HG02588 (cell line): ENCODE results near the gene KIF1B.
"Not testable (repeated sequence)": the region's sequence is repeated elsewhere in the genome, so short reads cannot be mapped to it uniquely, and the experiment has no call there.

Experiments used
- ATAC-seq: cut with Tn5 transposase; IDR thresholded peaks from one replicate; pipeline ENCODE4 v1.9.1; 2021; ENCODE audit warnings: mild to moderate bottlenecking, moderate library complexity; ENCODE audit not compliant: unreplicated experiment

The KIF1B gene

DNA sequence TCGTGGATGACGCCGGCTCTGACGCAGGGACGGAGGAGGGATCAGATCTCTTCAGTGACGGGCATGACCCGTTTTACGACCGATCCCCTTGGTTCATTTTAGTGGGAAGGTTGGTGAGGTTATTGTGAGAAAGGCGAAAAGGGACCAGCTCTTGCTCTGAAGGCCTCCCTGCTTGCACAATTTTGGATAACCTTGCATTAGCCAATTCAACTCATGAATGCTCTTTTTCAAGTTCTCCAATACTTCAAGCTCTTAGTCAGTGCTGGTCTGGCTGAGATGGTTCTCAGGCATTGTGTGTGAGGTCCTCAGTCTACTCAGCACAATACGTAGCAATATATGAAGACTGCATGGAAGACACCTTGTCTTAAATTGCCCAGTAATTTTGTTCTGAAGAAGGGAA is 115.9 kb downstream of the KIF1B start:
- ATAC-seq, result no peak

DNA sequence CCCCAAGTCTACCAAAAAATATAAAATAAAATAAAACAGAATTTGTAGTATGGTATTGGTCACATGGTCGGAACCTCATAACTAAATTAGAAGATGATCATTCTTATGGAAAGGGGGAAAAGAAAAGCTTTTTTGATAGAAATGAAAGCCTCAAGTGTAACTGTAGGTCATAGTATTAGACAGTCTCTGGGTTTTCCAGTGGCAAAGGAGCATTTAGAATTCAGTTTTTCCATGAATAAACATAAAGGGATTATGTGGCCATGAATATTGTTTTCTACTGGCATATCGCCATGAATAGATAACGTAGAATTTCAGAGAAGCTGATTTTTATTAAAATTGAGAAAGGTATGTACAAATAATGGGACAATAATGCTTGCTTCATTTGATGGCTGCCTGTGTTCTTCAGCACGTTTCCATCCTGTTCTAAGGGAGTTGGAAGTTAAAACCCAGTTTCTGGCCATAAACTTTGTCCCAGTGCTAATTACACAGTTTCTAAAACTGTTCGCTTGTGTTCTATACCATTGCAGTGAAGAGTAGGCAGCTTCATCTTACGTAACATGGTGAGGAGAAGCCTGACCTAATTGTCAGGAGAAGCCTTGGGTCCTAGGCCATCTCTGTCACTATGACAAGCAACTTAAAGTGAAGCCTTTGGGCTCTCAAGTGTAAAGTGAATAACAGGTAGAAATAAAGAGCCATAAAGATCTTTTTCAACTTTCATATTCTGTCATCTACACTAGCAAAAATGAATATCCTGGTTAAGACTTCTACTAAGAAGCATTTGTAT is 118.0 kb downstream of the KIF1B start:
- ATAC-seq, result no peak

DNA sequence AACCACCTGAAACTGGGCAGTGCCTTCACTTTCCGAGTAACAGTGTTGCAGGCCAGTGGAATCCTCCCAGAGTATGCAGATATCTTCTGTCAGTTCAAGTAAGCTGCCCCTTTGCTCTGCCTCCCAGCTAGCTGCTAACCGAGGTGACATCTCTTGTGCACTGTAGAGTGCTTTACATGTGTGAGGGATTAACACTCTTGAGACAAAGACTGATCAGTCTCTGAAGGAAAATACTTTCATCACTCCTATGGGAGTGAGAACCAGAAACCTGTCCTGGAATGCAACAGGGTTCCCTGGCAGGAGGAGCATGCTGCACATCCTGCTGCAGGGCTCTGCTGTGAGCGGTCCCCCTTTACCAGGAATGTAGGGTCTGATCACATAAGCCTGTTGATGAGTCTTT is 127.1 kb downstream of the KIF1B start:
- ATAC-seq, result no peak

DNA sequence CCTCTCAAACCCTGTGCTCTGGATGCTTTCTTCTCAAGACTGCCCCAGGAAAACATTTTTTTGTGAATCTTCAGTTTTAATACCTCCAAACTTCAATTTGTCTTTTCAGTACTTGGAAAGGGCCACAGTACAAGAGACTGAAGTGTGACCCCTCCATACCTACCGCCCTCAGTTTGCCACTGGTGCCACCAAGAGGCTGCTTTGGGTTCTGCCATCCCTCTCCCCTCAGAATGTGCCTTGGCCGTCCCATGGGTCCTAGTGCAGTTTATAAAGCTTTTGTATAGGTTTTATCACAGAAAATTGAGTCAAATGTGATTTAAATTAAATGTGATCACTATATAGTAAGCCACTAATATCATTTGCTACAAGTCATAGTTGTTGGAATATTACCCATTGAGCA is 127.7 kb downstream of the KIF1B start:
- no peak for ATAC-seq

DNA sequence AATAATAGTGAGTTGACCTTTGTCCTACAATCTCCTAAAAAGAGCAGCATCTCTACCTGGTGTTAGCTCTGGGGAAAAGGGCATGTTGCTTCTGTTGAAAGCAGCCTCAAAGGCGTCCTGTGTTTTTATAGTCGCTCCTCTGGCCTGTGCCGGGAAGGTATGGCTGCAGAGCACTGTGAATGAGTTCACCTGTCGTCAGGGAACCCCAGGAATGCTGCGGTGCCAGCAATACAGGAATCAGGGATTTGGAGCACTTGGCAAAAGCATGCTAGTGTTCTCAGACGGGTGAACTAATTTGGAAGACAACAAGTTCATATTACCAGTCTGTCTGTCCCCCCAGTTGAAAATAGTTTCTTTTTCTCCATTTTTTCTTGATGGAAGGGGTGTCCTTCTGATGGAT is 128.2 kb downstream of the KIF1B start:
- no peak for ATAC-seq

DNA sequence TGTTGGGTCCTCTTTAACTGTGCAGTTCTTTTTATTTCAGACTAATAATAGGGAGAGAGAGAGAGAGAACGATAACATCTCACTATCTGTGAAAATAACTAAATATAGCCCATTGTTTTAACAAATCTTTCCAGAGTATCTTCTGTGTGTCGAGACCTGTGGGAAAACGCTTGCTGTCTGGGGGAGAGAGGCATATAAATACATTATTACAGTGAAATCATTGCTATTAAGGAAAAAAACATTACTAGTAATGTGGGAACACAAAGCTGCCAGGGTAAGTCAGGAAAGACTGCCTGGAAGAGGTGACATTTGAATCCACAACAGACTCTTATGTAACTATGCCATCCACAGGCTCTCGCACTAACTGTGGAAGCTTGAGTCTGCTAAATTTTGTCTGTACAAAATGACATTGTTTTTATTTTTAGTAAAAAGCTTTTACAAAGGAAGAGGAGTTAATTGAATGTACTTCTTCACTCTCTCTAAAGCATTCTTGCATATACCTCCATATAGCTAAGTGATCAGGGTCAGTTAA is 128.7 kb downstream of the KIF1B start:
- ATAC-seq, result no peak

DNA sequence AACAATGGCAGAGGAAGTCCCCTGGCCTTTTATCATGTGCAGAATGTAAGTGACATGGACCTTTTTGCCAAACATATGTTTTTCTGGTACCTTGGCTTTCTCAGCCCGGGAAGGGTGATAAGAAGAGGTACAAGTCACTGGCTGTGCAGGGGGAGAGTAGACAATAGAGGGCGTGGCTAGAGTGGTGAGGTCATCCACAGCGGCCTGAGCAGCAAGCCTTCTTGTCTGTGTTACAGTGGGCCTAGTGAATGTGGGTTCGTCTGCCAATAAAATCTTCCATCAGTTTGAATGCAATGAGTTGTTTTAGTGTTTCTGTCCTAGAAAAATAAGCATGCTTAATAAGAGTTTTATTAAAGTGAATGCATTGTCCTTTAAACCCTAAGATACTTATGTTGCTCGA is 129.4 kb downstream of the KIF1B start:
- no peak for ATAC-seq

DNA sequence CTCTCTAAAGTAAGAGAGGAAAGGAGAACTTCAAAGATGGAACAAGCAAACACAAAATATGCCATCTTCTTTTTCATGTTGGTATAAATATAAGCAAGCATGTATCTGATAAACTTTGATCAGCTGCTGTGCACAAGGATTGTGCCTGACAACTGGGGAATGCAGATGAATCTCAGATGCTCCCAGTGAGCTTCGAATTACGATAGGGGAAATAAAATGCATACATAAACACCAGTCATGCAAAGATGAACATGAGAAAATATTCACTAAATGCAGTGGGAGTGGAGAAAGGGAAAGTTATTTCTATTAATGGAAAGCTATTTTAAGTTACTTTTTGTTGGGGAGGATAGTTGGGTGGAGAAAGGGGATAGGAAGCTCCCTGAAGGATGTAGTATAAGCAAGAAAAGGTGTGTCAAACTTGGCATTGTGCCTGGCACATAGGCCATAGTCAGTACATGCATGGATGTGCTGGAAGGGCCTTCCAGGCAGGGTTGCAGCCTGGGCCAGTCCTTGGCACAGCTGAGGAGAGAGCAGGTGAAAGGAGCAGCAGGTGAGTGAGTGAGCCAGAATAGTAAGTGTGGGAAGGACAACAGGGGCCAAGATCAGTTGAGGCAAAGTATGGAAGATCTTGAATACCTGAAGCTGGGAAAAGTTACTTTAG is 130.7 kb downstream of the KIF1B start:
- ATAC-seq, result no peak

DNA sequence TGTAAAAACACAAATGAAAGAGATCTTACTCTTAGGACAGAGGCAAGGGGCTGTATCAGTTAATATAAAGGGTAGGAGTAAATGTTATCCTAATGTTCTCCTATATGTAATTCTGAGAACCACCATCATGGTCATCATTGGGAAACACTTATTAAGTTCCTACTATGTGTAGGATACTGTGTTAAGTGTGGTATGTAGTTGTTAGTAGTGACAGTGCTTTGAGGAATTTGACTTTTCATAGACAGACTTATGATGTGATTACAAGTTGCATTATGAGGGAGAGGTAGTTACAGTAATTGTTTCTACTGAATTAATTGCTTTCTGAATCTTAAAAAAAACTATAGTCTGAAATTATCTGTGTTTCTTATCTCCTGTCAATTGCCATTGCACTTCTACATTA is 136.7 kb downstream of the KIF1B start:
- ATAC-seq, result no peak

DNA sequence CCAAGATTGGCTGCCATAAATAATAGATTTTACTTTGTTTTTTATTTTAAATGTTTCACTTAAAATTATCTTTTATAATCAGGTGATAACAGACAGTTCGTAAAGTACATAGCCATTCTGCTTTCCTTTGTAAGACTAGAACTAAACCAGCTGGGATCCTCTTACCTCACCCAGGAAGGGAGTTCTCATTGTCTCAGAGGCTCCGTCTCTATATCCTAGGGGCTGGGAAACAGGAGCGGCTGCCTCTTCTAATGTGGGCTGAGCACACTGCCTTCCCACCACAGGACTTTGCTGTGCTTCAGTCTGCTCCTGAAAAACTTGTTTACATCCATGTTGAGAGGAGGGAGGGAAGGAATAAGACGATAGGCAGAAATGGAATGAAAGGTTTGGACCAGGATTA is 142.9 kb downstream of the KIF1B start:
- ATAC-seq, result no peak

DNA sequence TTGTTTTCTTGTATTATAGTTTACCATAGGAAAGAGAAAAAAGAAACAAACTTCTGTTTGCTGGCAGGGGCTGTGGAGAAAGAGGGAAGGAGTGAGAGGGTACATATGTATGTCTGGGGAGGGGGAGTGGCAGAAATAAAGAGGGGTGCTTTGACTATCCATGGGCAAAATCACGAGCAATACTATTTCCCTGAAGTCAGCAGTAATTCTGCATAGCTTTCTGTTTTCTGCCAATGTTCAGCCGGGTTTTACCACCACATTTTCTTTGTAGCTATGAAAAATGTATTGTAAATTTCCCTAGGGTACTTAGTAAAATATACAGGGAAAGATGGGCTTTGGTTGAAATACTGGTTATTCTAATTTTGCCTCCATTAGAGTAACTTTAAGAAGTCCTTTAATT is 143.3 kb downstream of the KIF1B start:
- no peak for ATAC-seq

DNA sequence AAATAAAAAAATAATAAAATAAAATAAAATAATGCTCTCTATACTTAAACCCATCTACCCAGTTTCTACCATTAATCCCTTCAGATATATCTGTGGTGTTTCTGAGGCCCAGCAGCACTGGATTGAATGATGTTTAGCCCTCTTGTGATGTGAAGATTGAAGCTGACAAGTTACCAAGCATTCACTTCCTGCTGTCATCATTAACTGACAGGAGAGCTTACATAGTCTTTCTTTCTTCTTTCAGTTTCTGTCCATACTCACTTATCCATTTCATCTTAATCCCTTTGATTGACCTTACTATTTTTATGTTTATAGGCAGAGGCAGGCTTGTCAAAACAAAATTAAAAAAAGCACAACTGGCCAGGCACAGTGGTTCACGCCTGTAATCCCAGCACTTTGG is 149.7 kb downstream of the KIF1B start:
- no peak for ATAC-seq

DNA sequence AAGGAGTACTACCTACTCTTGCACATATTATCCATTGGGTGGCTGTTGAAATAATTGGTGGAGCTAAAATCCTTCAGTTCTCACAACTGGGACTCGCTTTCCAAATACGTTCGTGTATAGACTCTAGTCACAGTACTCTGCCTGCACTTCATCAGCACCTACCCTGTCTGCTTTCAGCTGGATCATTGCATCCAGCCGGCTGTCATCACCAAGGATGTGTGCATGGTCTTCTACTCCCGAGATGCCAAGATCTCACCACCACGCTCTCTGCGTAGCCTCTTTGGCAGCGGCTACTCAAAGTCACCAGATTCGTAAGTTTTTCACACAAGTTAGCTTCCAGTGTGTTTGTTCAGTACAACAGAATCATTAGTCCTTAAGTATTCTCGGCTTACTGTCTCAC is 151.1 kb downstream of the KIF1B start:
- ATAC-seq, result no peak

DNA sequence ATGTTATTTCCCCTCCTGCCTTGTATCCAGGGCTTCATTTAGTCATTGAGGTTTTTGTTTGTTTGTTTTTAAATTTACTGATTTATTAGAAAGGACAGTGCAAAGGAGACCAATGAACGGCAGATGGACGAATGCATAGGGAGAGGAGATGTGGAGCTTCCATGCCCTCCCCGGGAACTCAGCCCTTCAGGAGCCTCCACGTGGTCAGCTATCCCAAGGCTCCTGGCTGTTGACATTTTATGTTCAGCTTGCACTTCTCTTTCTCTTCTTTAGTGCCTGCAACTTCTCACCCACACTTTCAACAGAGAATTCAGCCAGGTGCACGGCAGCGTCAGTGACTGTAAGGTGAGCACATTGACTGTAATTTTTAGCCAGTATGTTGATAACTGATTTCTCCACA is 157.8 kb downstream of the KIF1B start:
- ATAC-seq, result no peak

DNA sequence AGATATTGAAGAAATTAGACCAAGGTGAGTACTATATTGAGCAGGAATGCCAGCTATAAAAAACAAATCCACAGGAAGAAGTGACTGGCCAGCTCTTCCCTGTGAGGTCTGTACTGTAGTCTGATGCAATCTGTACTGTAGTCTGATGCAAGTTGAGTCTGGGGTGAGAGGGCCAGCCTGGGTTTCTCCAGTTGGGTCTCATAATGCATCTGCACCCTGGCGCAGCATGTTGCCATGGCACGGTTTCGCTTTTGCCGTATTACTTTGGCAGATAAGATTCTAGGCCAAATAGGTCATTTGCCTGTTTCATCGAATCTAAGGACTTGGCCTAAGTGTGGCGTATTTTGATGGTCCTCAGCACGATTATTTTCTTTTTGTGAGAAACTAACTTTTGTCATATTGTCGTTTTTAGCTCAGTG is 164.1 kb downstream of the KIF1B start:
- no peak for ATAC-seq

DNA sequence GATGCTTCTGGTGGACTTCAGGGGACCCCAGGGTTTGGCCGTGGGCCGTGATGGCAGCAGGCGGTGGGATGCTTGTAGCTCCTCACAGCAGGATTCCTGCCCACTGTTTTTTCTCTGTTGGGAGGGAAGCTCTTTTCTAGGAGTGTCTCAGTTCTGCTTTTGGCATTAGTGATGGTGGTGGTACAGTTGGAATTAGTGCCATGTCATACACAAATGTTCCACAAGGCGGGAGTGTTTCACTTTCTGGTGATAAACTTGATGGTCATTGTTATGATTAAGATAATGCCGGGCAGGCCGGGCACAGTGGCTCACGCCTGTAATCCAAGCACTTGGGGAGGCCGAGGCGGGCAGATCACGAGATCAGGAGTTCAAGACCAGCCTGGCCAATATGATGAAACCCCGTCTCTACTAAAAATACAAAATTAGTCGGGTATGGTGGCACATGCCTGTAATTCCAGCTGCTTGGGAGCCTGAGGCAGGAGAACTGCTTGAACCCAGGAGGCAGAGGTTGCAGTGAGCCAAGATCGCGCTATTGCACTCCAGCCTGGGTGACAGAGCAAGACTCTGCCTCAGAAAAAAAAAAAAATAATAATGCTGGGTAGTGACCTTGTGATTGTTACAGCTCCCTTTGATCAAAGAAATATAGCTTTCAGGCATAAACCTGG is 167.1 kb downstream of the KIF1B start:
- ATAC-seq, result not testable (repeated sequence)

DNA sequence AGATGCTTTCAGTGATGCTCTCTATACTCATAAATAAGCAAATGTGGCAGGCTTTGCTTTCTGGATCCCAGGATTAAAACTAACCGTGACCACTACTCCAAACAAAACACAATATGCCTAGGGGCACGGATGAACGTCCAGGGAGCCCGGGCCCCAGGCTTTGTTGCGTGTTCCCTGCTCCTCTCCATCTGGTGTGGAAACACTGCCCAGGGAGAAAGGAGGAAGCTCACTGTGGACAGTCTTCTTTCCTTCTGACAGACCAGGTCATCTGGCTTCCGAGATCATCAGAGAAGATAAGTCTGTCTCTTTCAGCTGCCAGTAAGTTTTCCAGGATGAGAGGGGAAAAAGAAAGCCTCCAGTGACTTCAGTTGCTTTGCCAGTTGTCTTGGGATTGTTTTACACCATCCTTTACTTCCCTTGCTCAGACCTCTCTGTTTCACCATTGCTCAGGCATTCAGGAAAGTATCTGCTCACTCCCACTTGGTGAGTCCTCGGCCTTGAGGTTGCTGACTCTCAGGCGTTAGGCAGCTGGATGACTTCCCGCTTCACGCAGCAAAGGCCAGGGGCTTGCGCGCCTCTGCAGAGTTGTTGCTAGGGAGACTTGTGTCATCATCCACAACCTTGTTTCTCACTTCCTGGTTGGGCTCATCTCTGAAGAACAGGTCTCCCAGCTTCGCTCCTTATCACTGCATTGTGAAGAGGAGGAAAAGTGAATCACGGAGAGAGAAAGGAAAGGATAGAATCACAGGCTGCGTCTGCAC is 167.9 kb downstream of the KIF1B start:
- no peak for ATAC-seq

DNA sequence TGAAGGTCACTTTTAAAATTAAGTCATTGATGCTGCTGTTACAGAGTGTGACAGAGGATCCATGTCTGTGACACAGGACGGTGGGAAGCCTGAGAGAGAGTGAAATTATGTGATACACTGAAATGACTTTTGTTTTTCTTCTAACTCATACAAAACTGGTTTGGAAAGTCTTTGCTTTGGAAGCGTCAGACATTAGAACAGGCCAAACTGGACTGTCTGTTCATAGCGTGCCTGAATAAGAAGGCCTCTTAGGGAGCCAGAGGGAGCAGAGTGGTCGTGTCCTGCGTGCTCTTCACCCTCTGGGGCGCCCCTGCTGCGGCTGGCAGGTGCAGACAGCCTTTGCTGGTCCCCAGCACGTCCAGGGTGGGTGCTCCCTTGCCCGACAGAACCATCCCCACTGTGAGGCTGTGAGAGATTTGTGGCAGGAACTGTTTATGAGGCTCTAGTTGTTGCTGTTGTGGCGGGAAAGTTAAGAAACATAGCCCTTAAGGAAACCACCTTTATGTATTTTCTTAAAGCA is 168.8 kb downstream of the KIF1B start:
- ATAC-seq, result no peak

DNA sequence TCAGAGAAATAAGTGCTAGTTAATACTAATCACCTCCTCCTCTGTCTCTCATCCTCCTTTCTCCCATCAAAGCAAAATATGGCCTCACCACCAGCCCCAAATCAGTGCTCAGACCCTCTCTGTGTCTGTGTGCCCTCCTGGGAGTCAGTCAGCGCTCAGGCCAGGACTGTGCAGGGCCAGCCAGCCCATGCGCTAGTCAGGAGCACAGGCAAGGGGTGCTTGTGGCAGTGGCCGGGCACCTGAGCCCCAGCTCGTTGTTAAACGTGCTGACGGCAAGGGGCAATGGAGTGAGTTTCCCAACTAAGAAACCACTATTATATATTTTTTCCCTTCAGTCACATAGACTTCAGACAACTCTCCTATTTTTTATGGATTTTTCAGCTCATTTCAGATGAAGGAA is 169.3 kb downstream of the KIF1B start:
- no peak for ATAC-seq

DNA sequence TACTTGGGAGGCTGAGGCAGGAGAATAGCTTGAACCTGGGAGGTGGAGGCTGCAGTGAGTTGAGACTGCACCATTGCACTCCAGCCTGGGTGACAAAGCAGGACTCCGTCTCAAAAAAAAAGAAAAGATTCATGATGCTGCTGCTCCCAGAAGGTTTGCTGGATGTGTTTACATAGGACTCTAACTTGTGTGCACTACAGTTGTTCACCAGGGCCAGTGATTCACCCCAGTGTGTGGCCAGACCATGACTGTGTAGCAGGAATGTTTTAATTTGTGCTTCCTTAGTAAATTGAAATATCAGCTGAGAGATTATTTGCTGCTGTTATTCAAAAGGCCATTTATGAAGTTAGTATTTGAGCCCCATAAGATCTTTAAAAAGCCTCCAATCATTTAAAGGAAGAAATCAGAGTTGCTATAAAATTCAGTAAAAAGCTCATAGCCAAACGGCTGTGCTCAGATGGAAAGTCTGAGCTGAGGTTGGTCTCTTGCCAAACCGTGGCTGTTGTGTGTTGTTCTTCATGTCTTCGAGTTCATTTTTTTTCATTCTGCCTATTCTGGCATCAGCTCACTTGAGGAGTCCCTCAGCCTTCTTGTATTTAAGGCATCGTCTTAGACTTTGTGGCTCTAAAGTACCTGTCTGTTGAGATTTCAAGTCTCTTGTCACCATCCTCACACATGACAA is 170.4 kb downstream of the KIF1B start:
- ATAC-seq, result no peak
